ENCODE results near the gene CGNL1. TPM values are rescaled to one million over a fixed set of nuclear protein-coding genes. Genes with fewer than 3 reads are reported as not detected.

CGNL1 gene
- total RNA-seq, 1 donor from 2014 or later = 7.1 TPM

- no peak overlapping the region for H3K4me3 Mint-ChIP-seq (ENCODE audit: unreplicated experiment)
- H3K27me3 Mint-ChIP-seq (ENCODE audit: low read depth) = no peaks in the 10 kb centered on the region
- H3K36me3 Mint-ChIP-seq (ENCODE audit: low read depth) = no peaks in the 10 kb centered on the region
- DNase-seq (ENCODE audit: low spot score) = no peak
- no peak overlapping the region for H3K27ac Mint-ChIP-seq (ENCODE audit: unreplicated experiment)
- peaks cover 40% of the 10 kb centered on the region for H3K4me1 Mint-ChIP-seq (ENCODE audit: low read depth)
- TF ChIP-seq CTCF (IDR thresholded peaks at IDR 0.05) = no peak
- H3K9me3 Mint-ChIP-seq (ENCODE audit: low read depth) = no peaks in the 10 kb centered on the region
These were observed 181.0 kb downstream of the CGNL1 start for GRCh38 chr15:57557267-57557666.

DNA sequence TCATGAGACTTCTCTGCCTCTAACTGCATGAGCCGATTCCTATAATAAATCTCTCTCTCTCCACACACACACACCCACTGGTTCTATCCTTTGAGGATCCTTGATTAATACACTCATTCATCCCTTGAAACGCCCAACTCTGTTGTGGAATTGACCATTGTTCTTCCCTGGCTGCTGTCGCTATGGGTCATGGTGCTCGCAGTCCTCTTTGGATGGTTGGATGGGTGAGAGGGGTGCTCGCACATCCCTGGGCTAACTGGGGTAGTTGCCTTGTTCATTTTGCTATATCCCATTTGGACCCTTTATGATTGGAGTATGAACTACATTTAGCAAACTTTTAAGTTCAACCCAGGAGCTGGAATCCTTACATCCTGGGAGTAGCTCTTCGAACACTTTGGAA, 181.5 kb downstream of the CGNL1 start:
- DNase-seq (ENCODE audit: low spot score) = no peak
- no peak for TF ChIP-seq CTCF (IDR thresholded peaks at IDR 0.05)
- no peak overlapping the region for H3K27ac Mint-ChIP-seq (ENCODE audit: unreplicated experiment)
- H3K36me3 Mint-ChIP-seq (ENCODE audit: low read depth) = no peaks in the 10 kb centered on the region
- no peak overlapping the region for H3K4me3 Mint-ChIP-seq (ENCODE audit: unreplicated experiment)
- H3K27me3 Mint-ChIP-seq (ENCODE audit: low read depth) = no peaks in the 10 kb centered on the region
- no peaks in the 10 kb centered on the region for H3K9me3 Mint-ChIP-seq (ENCODE audit: low read depth)
- H3K4me1 Mint-ChIP-seq (ENCODE audit: low read depth) = peaks cover 35% of the 10 kb centered on the region

DNA sequence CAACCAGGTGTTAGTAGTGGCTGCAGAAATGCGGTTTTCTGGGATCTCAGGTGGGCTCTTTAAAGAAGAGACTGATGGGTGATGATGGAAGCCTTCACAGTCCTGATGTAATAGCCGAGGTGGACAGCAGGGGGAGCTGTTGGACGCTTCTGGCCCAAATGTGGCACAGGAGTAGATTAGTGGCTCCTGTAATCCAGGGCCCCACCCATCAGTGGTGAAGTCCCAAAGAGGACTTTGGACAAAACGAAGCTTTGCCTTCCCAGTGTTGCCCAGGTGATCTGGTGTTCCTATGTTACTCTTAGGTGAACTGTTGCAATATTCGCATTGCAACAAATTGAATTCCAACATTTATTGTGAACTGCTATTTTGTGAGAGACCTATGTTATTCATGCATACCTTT, 183.6 kb downstream of the CGNL1 start:
- H3K9me3 Mint-ChIP-seq (ENCODE audit: low read depth) = no peaks in the 10 kb centered on the region
- DNase-seq (ENCODE audit: low spot score) = no peak
- H3K27ac Mint-ChIP-seq (ENCODE audit: unreplicated experiment) = no peak overlapping the region
- TF ChIP-seq CTCF (IDR thresholded peaks at IDR 0.05) = peak; percentile 87
- H3K4me3 Mint-ChIP-seq (ENCODE audit: unreplicated experiment) = no peak overlapping the region
- no peaks in the 10 kb centered on the region for H3K27me3 Mint-ChIP-seq (ENCODE audit: low read depth)
- no peaks in the 10 kb centered on the region for H3K36me3 Mint-ChIP-seq (ENCODE audit: low read depth)
- H3K4me1 Mint-ChIP-seq (ENCODE audit: low read depth) = peaks cover 21% of the 10 kb centered on the region

DNA sequence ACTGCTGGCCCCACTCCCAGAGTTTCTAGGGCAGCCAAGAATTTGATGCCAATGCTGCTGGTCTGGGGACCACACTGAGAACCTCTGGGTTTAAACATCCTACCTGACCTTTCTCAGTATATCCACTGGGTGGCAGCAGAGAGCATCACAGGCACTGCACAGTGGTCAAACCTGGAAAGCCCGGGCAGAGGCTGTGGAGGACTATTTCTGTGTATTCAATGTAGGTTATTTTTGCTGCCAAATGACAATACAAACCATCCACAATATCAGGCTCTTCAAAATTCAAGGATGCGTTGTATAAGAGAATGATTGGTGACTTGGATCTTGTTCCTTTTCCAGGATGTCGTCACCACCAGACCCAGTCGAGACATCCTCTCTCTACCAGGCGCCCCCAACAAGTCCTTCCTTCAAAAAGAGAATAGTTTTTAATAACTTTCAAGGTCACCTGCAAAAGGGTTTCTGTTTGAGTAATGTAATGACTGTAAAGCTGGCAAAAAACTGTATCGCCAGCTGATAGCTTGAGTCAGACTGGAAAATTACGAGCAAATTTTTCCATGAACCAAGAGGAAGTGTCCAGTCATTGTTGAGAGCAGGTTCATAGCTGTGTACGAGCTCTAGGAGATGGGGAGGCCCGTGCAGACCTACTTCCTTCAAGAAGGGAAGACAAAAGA, 184.9 kb downstream of the CGNL1 start:
- Mint-ChIP-seq H3K4me3 (ENCODE audit: unreplicated experiment) (no peak overlapping the region), H3K36me3 (ENCODE audit: low read depth) (no peaks in the 10 kb centered on the region)

GRCh38 chr15:57562196-57562769, 186.0 kb downstream of the CGNL1 start:
- peaks cover 1% of the 10 kb centered on the region for H3K27me3 Mint-ChIP-seq (ENCODE audit: low read depth)

More for the DNA sequence above, 184.9 kb downstream of the CGNL1 start:
- no peaks in the 10 kb centered on the region for H3K9me3 Mint-ChIP-seq (ENCODE audit: low read depth)
- DNase-seq (ENCODE audit: low spot score) = no peak
- no peaks in the 10 kb centered on the region for H3K27me3 Mint-ChIP-seq (ENCODE audit: low read depth)
- no peak overlapping the region for H3K27ac Mint-ChIP-seq (ENCODE audit: unreplicated experiment)
- peak; percentile 92 for TF ChIP-seq CTCF (IDR thresholded peaks at IDR 0.05)
- H3K4me1 Mint-ChIP-seq (ENCODE audit: low read depth) = peaks cover 9% of the 10 kb centered on the region

More at GRCh38 chr15:57562196-57562769, 186.0 kb downstream of the CGNL1 start:
- DNase-seq (ENCODE audit: low spot score) = peak; percentile 60
- H3K4me1 Mint-ChIP-seq (ENCODE audit: low read depth) = peaks cover 9% of the 10 kb centered on the region
- no peaks in the 10 kb centered on the region for H3K9me3 Mint-ChIP-seq (ENCODE audit: low read depth)
- TF ChIP-seq CTCF (IDR thresholded peaks at IDR 0.05) = no peak
- no peaks in the 10 kb centered on the region for H3K36me3 Mint-ChIP-seq (ENCODE audit: low read depth)
- H3K27ac Mint-ChIP-seq (ENCODE audit: unreplicated experiment) = no peak overlapping the region
- H3K4me3 Mint-ChIP-seq (ENCODE audit: unreplicated experiment) = no peak overlapping the region

Data from chondrocyte (in vitro differentiated cells).